ENCODE measurements around the gene TBC1D5.

DNA sequence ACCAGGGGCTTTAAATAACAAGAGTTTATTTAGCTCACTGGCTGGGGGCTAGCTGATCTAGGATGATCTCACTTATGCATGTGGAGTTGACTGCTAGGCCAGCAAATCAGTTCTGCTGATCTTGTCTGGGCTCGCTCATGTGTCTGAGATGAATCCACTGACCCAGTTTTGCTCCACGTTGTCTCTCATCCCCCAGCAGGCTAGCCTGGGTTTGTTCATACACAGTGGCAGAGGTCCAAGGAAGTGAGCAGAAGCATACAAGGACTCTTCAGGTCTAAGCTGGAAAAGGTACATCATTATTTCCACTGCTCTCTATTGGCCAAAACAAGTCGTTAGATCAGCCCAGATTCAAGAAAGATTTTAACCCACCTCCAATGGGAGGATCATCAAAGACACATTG is 619.7 kb downstream of the TBC1D5 start:
- TF ChIP-seq CTCF (IDR thresholded peaks at IDR 0.05) (no peak), POLR2A (IDR thresholded peaks at IDR 0.05) (no peak)
